Choroid plexus epithelial cell (primary cell): ENCODE results near the gene EXD3.

ENCODE experiments used
- DNase-seq: peaks from one replicate; pipeline ENCODE4 v3.0.0-alpha.2; 2010; ENCODE audit warnings: low read depth
- H3K4me3 ChIP-seq: 2 replicates; pipeline ENCODE4 v1.5.1; 2011; ENCODE audit warnings: low read depth, mild to moderate bottlenecking, control low read depth, low read length, moderate library complexity
- CTCF ChIP-seq: conservative IDR thresholded peaks from 2 replicates; pipeline ENCODE4 v1.5.1; 2011; ENCODE audit warnings: low read depth, mild to moderate bottlenecking, control low read depth, inconsistent platforms, low read length, moderate library complexity

EXD3 gene

GRCh38 chr9:137319011-137319738 is 103.8 kb downstream of the EXD3 start:
- DNase-seq, result no peak
- H3K4me3 ChIP-seq, result no peak overlapping the region
- TF ChIP-seq CTCF, result peak; percentile 17

- TF ChIP-seq CTCF, result no peak
- DNase-seq, result no peak
- no peak overlapping the region for H3K4me3 ChIP-seq
Observed at GRCh38 chr9:137318602-137319001, 104.4 kb downstream of the EXD3 start.

- no peak overlapping the region for H3K4me3 ChIP-seq
- no peak for TF ChIP-seq CTCF
- no peak for DNase-seq
Observed at GRCh38 chr9:137317718-137318511, 105.0 kb downstream of the EXD3 start.

GRCh38 chr9:137317021-137317717 is 105.8 kb downstream of the EXD3 start:
- TF ChIP-seq CTCF, result no peak
- no peak for DNase-seq
- H3K4me3 ChIP-seq, result no peak overlapping the region

- no peak for DNase-seq
- H3K4me3 ChIP-seq, result no peak overlapping the region
- TF ChIP-seq CTCF, result no peak
Observed at GRCh38 chr9:137316012-137316981, 106.7 kb downstream of the EXD3 start.

- no peak for TF ChIP-seq CTCF
- DNase-seq, result no peak
- H3K4me3 ChIP-seq, result no peak overlapping the region
Observed at GRCh38 chr9:137315581-137316011, 107.4 kb downstream of the EXD3 start.
